NCI-H1048 (cell line): Measurements from ENCODE around the gene LMO2.
"Not testable (repeated sequence)": the region's sequence is repeated elsewhere in the genome, so short reads cannot be mapped to it uniquely, and the experiment has no call there.

Experiments
- DNase-seq: peaks from one replicate; lab custom pipeline; 2025; lab: John Stamatoyannopoulos, UW

LMO2 gene

GRCh38 chr11:33891714-33892327 lies at the start of gene LMO2:
Gene LMO2, minus strand, starts transcription at chr11:33892076. Its CDS starts 22,360 bp downstream, at chr11:33869716.
- no peak for DNase-seq

GRCh38 chr11:33940538-33940815 lies 48.6 kb upstream of the LMO2 start:
- DNase-seq = no peak

GRCh38 chr11:33936725-33937604 lies 45.1 kb upstream of the LMO2 start:
- DNase-seq = no peak

- no peak for DNase-seq
Measured at GRCh38 chr11:33935461-33936456, 43.9 kb upstream of the LMO2 start.

GRCh38 chr11:33935005-33935404 lies 43.1 kb upstream of the LMO2 start:
- DNase-seq = no peak

GRCh38 chr11:33934450-33934849 lies 42.6 kb upstream of the LMO2 start:
- DNase-seq = no peak

GRCh38 chr11:33933602-33934001 lies 41.7 kb upstream of the LMO2 start:
- DNase-seq = no peak

- no peak for DNase-seq
Measured at GRCh38 chr11:33932721-33933120, 40.8 kb upstream of the LMO2 start.

- not testable (repeated sequence) for DNase-seq
Measured at GRCh38 chr11:33931739-33932366, 40.0 kb upstream of the LMO2 start.

- no peak for DNase-seq
Measured at GRCh38 chr11:33931067-33931466, 39.2 kb upstream of the LMO2 start.

- no peak for DNase-seq
Measured at GRCh38 chr11:33930317-33931021, 38.6 kb upstream of the LMO2 start.

GRCh38 chr11:33928564-33928963 lies 36.7 kb upstream of the LMO2 start:
- DNase-seq = no peak

GRCh38 chr11:33926671-33927552 lies 35.0 kb upstream of the LMO2 start:
- no peak for DNase-seq

- DNase-seq = no peak
Measured at GRCh38 chr11:33924341-33924740, 32.5 kb upstream of the LMO2 start.

GRCh38 chr11:33923626-33924025 lies 31.8 kb upstream of the LMO2 start:
- no peak for DNase-seq

GRCh38 chr11:33920838-33921613 lies 29.1 kb upstream of the LMO2 start:
- no peak for DNase-seq

GRCh38 chr11:33919645-33920044 lies 27.8 kb upstream of the LMO2 start:
- no peak for DNase-seq

GRCh38 chr11:33917402-33917801 lies 25.5 kb upstream of the LMO2 start:
- DNase-seq = not testable (repeated sequence)

- no peak for DNase-seq
Measured at GRCh38 chr11:33916736-33917135, 24.9 kb upstream of the LMO2 start.

- no peak for DNase-seq
Measured at GRCh38 chr11:33915526-33915925, 23.6 kb upstream of the LMO2 start.
